Activated CD8-positive, alpha-beta T cell treated with anti-CD3 and anti-CD28 coated beads for 36 hours (primary cell): ENCODE data around the gene C11orf68. TPM values are rescaled to one million over a fixed set of nuclear protein-coding genes. Genes with fewer than 3 reads are reported as not detected.
A peak's percentile ranks its signal among the peaks of the same experiment; 100 is the strongest.
"Not testable (repeated sequence)": the region's sequence is repeated elsewhere in the genome, so short reads cannot be mapped to it uniquely, and the experiment has no call there.

Experiments used
- ATAC-seq: fragments of 200-7000 bp; cut with Tn5 transposase; one replicate; pipeline ENCODE4 v1.10.0; 2021; ENCODE audit warnings: mild to moderate bottlenecking, moderate library complexity
- CTCF ChIA-PET: fragments of 350-600 bp; sonication (Branson Sonifier 250); formaldehyde crosslinking; loops from one replicate; lab custom pipeline; 2021; ENCODE audit warnings: antibody characterized with exemption; lab: Charles Lee
- POLR2A ChIA-PET: fragments of 350-600 bp; sonication (Branson Sonifier 250); formaldehyde crosslinking; loops from one replicate; lab custom pipeline; 2021; ENCODE audit warnings: antibody characterized with exemption; lab: Charles Lee
- DNase-seq: peaks from one replicate; pipeline ENCODE4 v3.0.0-alpha.2; 2020
- H3K27ac Mint-ChIP-seq: one replicate; pipeline ENCODE4 v1.8.0; 2021; ENCODE audit warnings: mild to moderate bottlenecking, mixed read lengths
- H3K27me3 Mint-ChIP-seq: one replicate; pipeline ENCODE4 v1.8.0; 2021; ENCODE audit warnings: mixed read lengths
- H3K36me3 Mint-ChIP-seq: one replicate; pipeline ENCODE4 v1.8.0; 2021; ENCODE audit warnings: low read depth, mixed read lengths
- H3K4me1 Mint-ChIP-seq: one replicate; pipeline ENCODE4 v1.8.0; 2021; ENCODE audit warnings: low read depth, mixed read lengths
- H3K4me3 Mint-ChIP-seq: one replicate; pipeline ENCODE4 v1.8.0; 2021; ENCODE audit warnings: mild to moderate bottlenecking, moderate library complexity, mixed read lengths
- H3K9me3 Mint-ChIP-seq: one replicate; pipeline ENCODE4 v1.8.0; 2021; ENCODE audit warnings: mixed read lengths
- CTCF ChIP-seq: fragments of 200-600 bp; IDR thresholded peaks from one replicate; pipeline ENCODE4 v1.8.0; 2022; ENCODE audit warnings: antibody characterized with exemption, mild to moderate bottlenecking
- intact Hi-C: fragments of 100-400 bp; cut with micrococcal nuclease; formaldehyde crosslinking; loops from one replicate; pipeline ENCODE4 v1.10.0; 2022
- total RNA-seq, 2 experiments: library from RNA; stranded (reverse); gene quantifications; one replicate each; pipeline ENCODE4 v1.2.3, GENCODE V29; 2021

C11orf68 gene
- total RNA-seq, 2 experiments from 2014 or later, result 26.2 to 26.3 TPM

- Mint-ChIP-seq H3K36me3 (peaks cover 13% of the 10 kb centered on the region), H3K4me1 (peaks cover 41% of the 10 kb centered on the region), H3K9me3 (no peaks in the 10 kb centered on the region), H3K27ac (peak overlapping the region; percentile 93), H3K4me3 (no peak overlapping the region), H3K27me3 (no peaks in the 10 kb centered on the region)
- intact Hi-C loops, result no loop called here
- ATAC-seq, result no peak
- POLR2A ChIA-PET, result interaction anchor here (0.7 to 7.2 kb wide), 7 partner anchors 30 to 538 kb away, joined by 3 to 54 read pairs (median 6); partner anchors contain the start of genes BANF1, CCDC85B, FIBP and FOSL1
- TF ChIP-seq CTCF, result no peak
- DNase-seq, result no peak
- CTCF ChIA-PET, result interaction anchor here (0.8 to 2.4 kb wide), 6 partner anchors 59 to 109 kb away, joined by 3 to 11 read pairs (median 3); partner anchors contain the start of genes CCDC85B, FIBP and MUS81
These were observed 39.4 kb upstream of the C11orf68 start for GRCh38 chr11:65958291-65958690.

- no peaks in the 10 kb centered on the region for H3K27me3 Mint-ChIP-seq
- peaks cover 20% of the 10 kb centered on the region for H3K4me1 Mint-ChIP-seq
- no peak overlapping the region for H3K4me3 Mint-ChIP-seq
- ATAC-seq (no peak), DNase-seq (no peak)
- H3K9me3 Mint-ChIP-seq, result no peaks in the 10 kb centered on the region
- CTCF ChIA-PET, result interaction anchor here (1.2 kb wide), 1 partner anchor 38 kb away, joined by 3 read pairs; no protein-coding TSS in a partner anchor
- no peaks in the 10 kb centered on the region for H3K36me3 Mint-ChIP-seq
- TF ChIP-seq CTCF, result no peak
- intact Hi-C loops, result no loop called here
- no peak overlapping the region for H3K27ac Mint-ChIP-seq
- POLR2A ChIA-PET, result interaction anchor here (1.8 kb wide), 1 partner anchor 64 kb away, joined by 5 read pairs; the partner anchor contains the start of gene CCDC85B
These were observed 35.9 kb upstream of the C11orf68 start for GRCh38 chr11:65954771-65955170.

DNA sequence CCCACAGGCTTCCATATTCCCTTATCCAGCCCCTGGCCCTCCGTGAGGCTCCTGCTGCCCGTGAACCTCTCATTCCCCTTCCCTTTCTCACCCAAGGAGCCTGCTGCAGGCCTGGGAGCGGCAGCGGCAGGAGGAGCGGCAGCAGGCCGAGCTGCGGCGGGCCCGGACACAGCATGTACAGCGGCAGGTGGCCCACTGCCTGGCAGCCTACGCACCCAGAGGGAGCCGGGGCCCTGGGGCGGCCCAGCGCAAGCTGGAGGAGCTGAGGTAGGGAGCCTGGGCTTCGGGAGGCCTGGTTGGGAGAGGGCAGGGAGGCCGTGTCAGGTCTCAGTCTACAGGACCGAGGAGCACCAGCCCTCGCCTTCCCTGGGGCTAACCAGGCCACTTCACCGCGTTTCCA is 34.6 kb upstream of the C11orf68 start:
- CTCF ChIA-PET, result interaction anchor here (0.6 to 1.3 kb wide), 2 partner anchors 10 to 35 kb away, joined by 3 read pairs; no protein-coding TSS in a partner anchor
- ATAC-seq (no peak), DNase-seq (no peak)
- no peaks in the 10 kb centered on the region for H3K27me3 Mint-ChIP-seq
- intact Hi-C loops, result no loop called here
- TF ChIP-seq CTCF, result no peak
- no peaks in the 10 kb centered on the region for H3K9me3 Mint-ChIP-seq
- H3K36me3 Mint-ChIP-seq, result no peaks in the 10 kb centered on the region
- no peak overlapping the region for H3K27ac Mint-ChIP-seq
- no peak overlapping the region for H3K4me3 Mint-ChIP-seq
- H3K4me1 Mint-ChIP-seq, result peaks cover 18% of the 10 kb centered on the region
- POLR2A ChIA-PET, result interaction anchor here (1.8 kb wide), 1 partner anchor 63 kb away, joined by 5 read pairs; the partner anchor contains the start of gene CCDC85B

GRCh38 chr11:65952052-65952521 is 33.2 kb upstream of the C11orf68 start:
- intact Hi-C loops, result no loop called here
- DNase-seq (no peak), ATAC-seq (no peak)
- Mint-ChIP-seq H3K9me3 (no peaks in the 10 kb centered on the region), H3K27ac (no peak overlapping the region), H3K36me3 (no peaks in the 10 kb centered on the region), H3K4me3 (no peak overlapping the region), H3K4me1 (peaks cover 7% of the 10 kb centered on the region), H3K27me3 (no peaks in the 10 kb centered on the region)
- ChIA-PET POLR2A (interaction anchor here (0.7 to 0.9 kb wide), 2 partner anchors 75 to 91 kb away, joined by 3 to 4 read pairs; no protein-coding TSS in a partner anchor), CTCF (interaction anchor here (1.3 kb wide), 1 partner anchor 9 kb away, joined by 3 read pairs; no protein-coding TSS in a partner anchor)
- TF ChIP-seq CTCF, result no peak

DNA sequence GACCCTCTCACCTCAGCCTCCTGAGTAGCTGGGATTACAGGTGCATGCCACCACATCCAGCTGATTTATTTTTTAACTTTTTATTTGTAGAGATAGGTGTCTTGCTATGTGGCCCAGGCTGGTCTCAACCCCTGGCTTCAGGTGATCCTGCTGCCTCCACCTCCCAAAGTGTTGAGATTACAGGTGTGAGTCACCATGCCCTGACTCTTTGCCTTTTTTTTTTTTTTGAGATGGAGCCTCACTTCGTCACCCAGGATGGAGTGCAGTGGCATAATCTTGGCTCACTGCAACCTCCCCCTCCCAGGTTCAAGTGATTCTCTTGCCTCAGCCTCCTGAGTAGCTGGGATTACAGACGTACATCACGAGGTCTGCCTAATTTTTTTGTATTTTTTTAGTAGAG is 32.8 kb upstream of the C11orf68 start:
- H3K9me3 Mint-ChIP-seq, H3K27ac Mint-ChIP-seq, intact Hi-C loops, CTCF ChIA-PET, ATAC-seq, H3K4me1 Mint-ChIP-seq, H3K27me3 Mint-ChIP-seq, DNase-seq, H3K4me3 Mint-ChIP-seq, H3K36me3 Mint-ChIP-seq: not testable (repeated sequence)
- POLR2A ChIA-PET, result interaction anchor here (0.7 to 0.9 kb wide), 2 partner anchors 75 to 90 kb away, joined by 3 to 4 read pairs; no protein-coding TSS in a partner anchor

DNA sequence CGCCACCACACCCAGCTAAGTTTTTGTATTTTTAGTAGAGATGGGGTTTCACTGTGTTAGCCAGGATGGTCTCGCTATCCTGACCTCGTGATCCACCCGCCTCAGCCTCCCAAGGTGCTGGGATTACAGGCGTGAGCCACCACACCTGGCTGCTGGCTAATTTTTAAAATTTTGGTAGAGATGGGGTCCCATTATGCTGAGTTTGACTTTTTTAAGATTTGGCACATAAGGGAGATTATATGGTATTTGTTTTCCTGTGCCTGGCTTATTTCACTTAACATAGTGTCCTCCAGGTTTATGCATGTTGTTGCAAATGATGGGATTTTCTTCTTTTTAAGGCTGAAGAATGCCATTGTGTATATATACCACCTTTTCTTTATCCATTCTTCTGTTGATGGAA is 31.8 kb upstream of the C11orf68 start:
- intact Hi-C loops, DNase-seq, H3K9me3 Mint-ChIP-seq, H3K4me3 Mint-ChIP-seq, H3K4me1 Mint-ChIP-seq, POLR2A ChIA-PET, CTCF ChIA-PET, H3K27ac Mint-ChIP-seq, H3K27me3 Mint-ChIP-seq, ATAC-seq, H3K36me3 Mint-ChIP-seq: not testable (repeated sequence)
